OCI-LY1 (cell line): Measurements from ENCODE around the gene GABBR2.

Source experiments
- CTCF ChIP-seq: fragments of 200-600 bp; sonication (generic), shearing (Covaris generic); IDR thresholded peaks from 2 replicates; pipeline ENCODE4 v1.5.1; 2017; ENCODE audit warnings: mild to moderate bottlenecking, antibody characterized with exemption, low read length, moderate library complexity, mixed read lengths
- EZH2 ChIP-seq: fragments of 200-600 bp; sonication (generic), shearing (Covaris generic); IDR thresholded peaks from 2 replicates; pipeline ENCODE4 v1.8.0; 2017; ENCODE audit warnings: borderline replicate concordance, mixed run types, mild to moderate bottlenecking, antibody characterized with exemption, low read length, moderate library complexity, mixed read lengths

DNA sequence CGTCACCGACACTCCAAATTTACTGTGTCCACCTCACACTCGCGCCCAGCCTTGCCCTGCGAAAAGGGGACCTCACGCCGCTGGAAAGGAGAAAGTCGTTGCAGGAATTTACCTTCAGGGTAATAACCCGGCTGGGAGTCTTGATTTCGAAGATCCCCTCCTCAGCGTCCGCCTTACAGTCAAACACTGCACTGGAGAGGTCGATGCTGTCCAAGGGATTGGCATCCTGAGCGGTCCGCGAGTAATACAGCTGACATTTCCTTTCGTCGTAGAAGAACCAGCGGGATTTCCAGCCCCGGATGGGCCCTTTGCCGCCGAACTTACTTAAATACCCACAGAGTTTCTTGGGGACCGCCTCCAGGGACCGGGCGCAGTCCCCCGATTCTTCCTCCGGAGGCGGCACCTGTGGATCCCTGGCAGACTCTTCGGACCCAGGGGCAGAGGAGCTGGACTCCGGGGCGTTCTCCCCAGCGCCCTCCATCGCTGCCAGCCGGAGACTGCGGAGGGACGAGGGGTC, 453.6 kb downstream of the GABBR2 start:
- TF ChIP-seq CTCF = no peak
- no peak for TF ChIP-seq EZH2
